ENCODE results near the gene PRSS50. TPM values are rescaled to one million over a fixed set of nuclear protein-coding genes. Genes with fewer than 3 reads are reported as not detected.

The PRSS50 gene
- total and polyA plus RNA-seq, 4 donors: 0.02 to 0.33 (median 0.25) TPM; not detected in 1

- Histone ChIP-seq H3K27me3 (ENCODE audit: control insufficient read depth in 4 of 4, insufficient read depth in 4 of 4, low read length in 3 of 4) (no peaks in the 10 kb centered on the region), H3K4me3 (ENCODE audit: low read depth in 1 of 3, low read length in 3 of 3) (no peak overlapping the region), H3K4me1 (ENCODE audit: control insufficient read depth in 4 of 4, insufficient read depth in 4 of 4, low read length in 3 of 4) (peaks cover 0 to 4% (median 0%) of the 10 kb centered on the region in 4 donors), H3K9ac (ENCODE audit: low read depth in 1 of 2, low read length in 2 of 2) (no peak overlapping the region), H3K27ac (ENCODE audit: low read depth in 1 of 2, low read length in 2 of 2) (no peak overlapping the region), H3K9me3 (ENCODE audit: control insufficient read depth in 4 of 4, low read length in 3 of 4) (no peaks in the 10 kb centered on the region), H3K36me3 (ENCODE audit: control insufficient read depth in 4 of 4, insufficient read depth in 3 of 4, low read depth in 1 of 4, low read length in 3 of 4) (peaks cover 0 to 13% (median 8%) of the 10 kb centered on the region in 4 donors)
- WGBS: 98% methylated on average over 9 of the region's 9 CpGs
- no peak for DNase-seq (ENCODE audit: low spot score)
- TF ChIP-seq JUND (IDR thresholded peaks at IDR 0.05): no peak
- TF ChIP-seq TAF1 (conservative IDR thresholded peaks at IDR 0.05): no peak
- TF ChIP-seq YY1 (IDR thresholded peaks at IDR 0.05): no peak
- TF ChIP-seq ZBTB33 (IDR thresholded peaks at IDR 0.05): no peak
- TF ChIP-seq EGR1 (IDR thresholded peaks at IDR 0.05; ENCODE audit: low read depth in 2 of 2): no peak
Measured at GRCh38 chr3:46685446-46685845, 32.2 kb downstream of the PRSS50 start.

- 97% methylated on average over 2 of the region's 2 CpGs for WGBS
- TF ChIP-seq TAF1 (conservative IDR thresholded peaks at IDR 0.05) (no peak), RXRA (IDR thresholded peaks at IDR 0.05) (no peak), MAX (IDR thresholded peaks at IDR 0.05) (no peak), NR2F2 (IDR thresholded peaks at IDR 0.05) (no peak), FOXA2 (IDR thresholded peaks at IDR 0.05) (no peak), YY1 (IDR thresholded peaks at IDR 0.05) (no peak), HNF4A (conservative IDR thresholded peaks at IDR 0.05) (no peak), EGR1 (IDR thresholded peaks at IDR 0.05; ENCODE audit: low read depth in 2 of 2) (no peak), CTCF (IDR thresholded peaks at IDR 0.05; ENCODE audit: low read depth, low read length, missing input control) (no peak), RAD21 (IDR thresholded peaks at IDR 0.05) (no peak), HNF4G (IDR thresholded peaks at IDR 0.05) (no peak), ATF3 (IDR thresholded peaks at IDR 0.05) (no peak)
- H3K9ac ChIP-seq (ENCODE audit: low read depth in 1 of 2, low read length in 2 of 2): no peak overlapping the region
- H3K4me3 ChIP-seq (ENCODE audit: low read depth in 1 of 3, low read length in 3 of 3): no peak overlapping the region
- H3K4me1 ChIP-seq (ENCODE audit: control insufficient read depth in 4 of 4, insufficient read depth in 4 of 4, low read length in 3 of 4): peaks cover 0 to 4% (median 0%) of the 10 kb centered on the region in 4 donors
- peaks cover 0 to 15% (median 9%) of the 10 kb centered on the region in 4 donors for H3K36me3 ChIP-seq (ENCODE audit: control insufficient read depth in 4 of 4, insufficient read depth in 3 of 4, low read depth in 1 of 4, low read length in 3 of 4)
- H3K9me3 ChIP-seq (ENCODE audit: control insufficient read depth in 4 of 4, low read length in 3 of 4): no peaks in the 10 kb centered on the region
- no peak for DNase-seq (ENCODE audit: low spot score)
- no peaks in the 10 kb centered on the region for H3K27me3 ChIP-seq (ENCODE audit: control insufficient read depth in 4 of 4, insufficient read depth in 4 of 4, low read length in 3 of 4)
- H3K27ac ChIP-seq (ENCODE audit: low read depth in 1 of 2, low read length in 2 of 2): no peak overlapping the region
Measured at GRCh38 chr3:46684891-46685290, 32.8 kb downstream of the PRSS50 start.

GRCh38 chr3:46682974-46683373 lies 34.7 kb downstream of the PRSS50 start:
- H3K9ac ChIP-seq (ENCODE audit: low read depth in 1 of 2, low read length in 2 of 2): no peak overlapping the region
- H3K27me3 ChIP-seq (ENCODE audit: control insufficient read depth in 4 of 4, insufficient read depth in 4 of 4, low read length in 3 of 4): no peaks in the 10 kb centered on the region
- TF ChIP-seq EGR1 (IDR thresholded peaks at IDR 0.05; ENCODE audit: low read depth in 2 of 2) (no peak), REST (IDR thresholded peaks at IDR 0.05) (no peak), FOXA1 (IDR thresholded peaks at IDR 0.05) (no peak), TAF1 (conservative IDR thresholded peaks at IDR 0.05) (no peak), YY1 (IDR thresholded peaks at IDR 0.05) (no peak), RAD21 (IDR thresholded peaks at IDR 0.05) (no peak), HNF4G (IDR thresholded peaks at IDR 0.05) (no peak), RXRA (IDR thresholded peaks at IDR 0.05) (no peak), ZBTB33 (IDR thresholded peaks at IDR 0.05) (no peak)
- WGBS: 87% methylated on average over 11 of the region's 11 CpGs
- no peaks in the 10 kb centered on the region for H3K9me3 ChIP-seq (ENCODE audit: control insufficient read depth in 4 of 4, low read length in 3 of 4)
- no peaks in the 10 kb centered on the region for H3K4me1 ChIP-seq (ENCODE audit: control insufficient read depth in 4 of 4, insufficient read depth in 4 of 4, low read length in 3 of 4)
- no peak overlapping the region for H3K4me3 ChIP-seq (ENCODE audit: low read depth in 1 of 3, low read length in 3 of 3)
- H3K36me3 ChIP-seq (ENCODE audit: control insufficient read depth in 4 of 4, insufficient read depth in 3 of 4, low read depth in 1 of 4, low read length in 3 of 4): peaks cover 0 to 14% (median 9%) of the 10 kb centered on the region in 4 donors
- no peak overlapping the region for H3K27ac ChIP-seq (ENCODE audit: low read depth in 1 of 2, low read length in 2 of 2)
- no peak for DNase-seq (ENCODE audit: low spot score)

Measured in liver (tissue), 9 donors.